Measurements from ENCODE around the gene CSRNP2. TPM values are rescaled to one million over a fixed set of nuclear protein-coding genes. Genes with fewer than 3 reads are reported as not detected.

The CSRNP2 gene
- total and polyA plus RNA-seq, 2 of the 8 experiments (the other 6 are each of a cell fraction or from before 2014, with no cell fraction given) = 13.7 to 34.0 TPM

DNA sequence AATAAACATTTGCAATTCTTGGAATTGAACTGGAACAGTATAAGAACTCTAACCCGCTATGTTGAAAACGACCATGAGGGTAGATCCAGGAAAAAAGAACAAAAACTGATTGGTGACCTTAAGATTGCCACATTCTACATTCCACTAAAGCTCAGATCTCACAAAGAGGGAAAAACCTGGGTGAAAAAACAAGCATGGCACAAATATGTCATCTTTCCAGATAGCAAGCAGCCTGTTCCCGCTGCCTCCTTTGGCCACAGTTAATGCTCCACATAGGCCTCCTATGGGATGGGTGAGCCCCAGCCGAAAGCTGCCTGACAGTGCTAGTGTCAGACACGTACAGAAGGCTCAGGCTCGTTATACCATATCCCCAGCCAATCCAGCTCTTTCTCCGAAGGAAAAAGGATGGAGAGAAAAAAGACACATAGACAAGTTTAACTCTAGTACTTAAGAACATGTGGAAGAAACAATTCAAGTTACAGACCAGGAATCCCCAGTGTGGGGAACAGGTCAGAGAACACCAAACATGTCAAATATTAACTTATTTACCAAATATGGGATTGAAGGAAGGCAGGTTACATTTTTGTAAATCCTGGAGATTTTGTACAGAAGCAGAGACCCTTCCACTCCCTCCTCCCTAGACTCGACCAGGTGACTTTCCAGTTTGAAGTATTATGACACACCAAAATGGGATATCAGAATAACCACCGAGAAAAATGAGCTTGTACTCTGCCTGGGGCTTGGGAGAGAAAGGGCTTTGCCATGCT lies 20.6 kb downstream of the CSRNP2 start (continued):
- TF ChIP-seq RXRA (IDR thresholded peaks at IDR 0.05; ENCODE audit: insufficient read depth, low read depth, low read length) (no peak), POLR2AphosphoS5 (IDR thresholded peaks at IDR 0.05; ENCODE audit: low read depth, low read length) (no peak), TAF7 (optimal IDR thresholded peaks at IDR 0.05; ENCODE audit: borderline replicate concordance, low read depth, low read length) (no peak), EGR1 (IDR thresholded peaks at IDR 0.05; ENCODE audit: borderline replicate concordance, low read depth, low read length) (no peak), SIX5 (IDR thresholded peaks at IDR 0.05; ENCODE audit: low read depth, low read length) (no peak), RFX5 (IDR thresholded peaks at IDR 0.05; ENCODE audit: borderline replicate concordance, low read depth, low read length) (no peak), NRF1 (IDR thresholded peaks at IDR 0.05; ENCODE audit: low read depth, low read length) (no peak), FOSL1 (IDR thresholded peaks at IDR 0.05; ENCODE audit: insufficient read depth, low read depth, low read length) (no peak), RAD21 (IDR thresholded peaks at IDR 0.05 in 1 of 2, conservative IDR thresholded peaks at IDR 0.05 in 1 of 2; ENCODE audit: low read depth in 2 of 2, low read length in 2 of 2) (no peak)
- TF ChIP-seq, protein P1, sequence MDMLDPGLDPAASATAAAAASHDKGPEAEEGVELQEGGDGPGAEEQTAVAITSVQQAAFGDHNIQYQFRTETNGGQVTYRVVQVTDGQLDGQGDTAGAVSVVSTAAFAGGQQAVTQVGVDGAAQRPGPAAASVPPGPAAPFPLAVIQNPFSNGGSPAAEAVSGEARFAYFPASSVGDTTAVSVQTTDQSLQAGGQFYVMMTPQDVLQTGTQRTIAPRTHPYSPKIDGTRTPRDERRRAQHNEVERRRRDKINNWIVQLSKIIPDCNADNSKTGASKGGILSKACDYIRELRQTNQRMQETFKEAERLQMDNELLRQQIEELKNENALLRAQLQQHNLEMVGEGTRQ (IDR thresholded peaks at IDR 0.05; ENCODE audit: low read length) = no peak
- TF ChIP-seq, protein P2, sequence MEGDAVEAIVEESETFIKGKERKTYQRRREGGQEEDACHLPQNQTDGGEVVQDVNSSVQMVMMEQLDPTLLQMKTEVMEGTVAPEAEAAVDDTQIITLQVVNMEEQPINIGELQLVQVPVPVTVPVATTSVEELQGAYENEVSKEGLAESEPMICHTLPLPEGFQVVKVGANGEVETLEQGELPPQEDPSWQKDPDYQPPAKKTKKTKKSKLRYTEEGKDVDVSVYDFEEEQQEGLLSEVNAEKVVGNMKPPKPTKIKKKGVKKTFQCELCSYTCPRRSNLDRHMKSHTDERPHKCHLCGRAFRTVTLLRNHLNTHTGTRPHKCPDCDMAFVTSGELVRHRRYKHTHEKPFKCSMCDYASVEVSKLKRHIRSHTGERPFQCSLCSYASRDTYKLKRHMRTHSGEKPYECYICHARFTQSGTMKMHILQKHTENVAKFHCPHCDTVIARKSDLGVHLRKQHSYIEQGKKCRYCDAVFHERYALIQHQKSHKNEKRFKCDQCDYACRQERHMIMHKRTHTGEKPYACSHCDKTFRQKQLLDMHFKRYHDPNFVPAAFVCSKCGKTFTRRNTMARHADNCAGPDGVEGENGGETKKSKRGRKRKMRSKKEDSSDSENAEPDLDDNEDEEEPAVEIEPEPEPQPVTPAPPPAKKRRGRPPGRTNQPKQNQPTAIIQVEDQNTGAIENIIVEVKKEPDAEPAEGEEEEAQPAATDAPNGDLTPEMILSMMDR (IDR thresholded peaks at IDR 0.05; ENCODE audit: control extremely low read depth in 1 of 3, insufficient read depth in 1 of 3, low read depth in 1 of 3, low read length in 3 of 3) = no peak
